Endothelial cell of umbilical vein (primary cell): ENCODE measurements around the gene NEK3. TPM values are rescaled to one million over a fixed set of nuclear protein-coding genes. Genes with fewer than 3 reads are reported as not detected.
"Not testable (repeated sequence)": the region's sequence is repeated elsewhere in the genome, so short reads cannot be mapped to it uniquely, and the experiment has no call there.

Experiments used
- BruUV-seq: library from RNA; stranded (reverse); fragments of 400-500 nt; replicated peaks from 2 replicates; lab custom pipeline; 2021; lab: Mats Ljungman, UMichigan
- CTCF ChIA-PET: fragments of 300-600, 350-600 bp; sonication (Branson Sonifier 250); formaldehyde crosslinking; loops from one replicate; lab custom pipeline; 2021; ENCODE audit warnings: antibody characterized with exemption, inconsistent platforms; lab: Charles Lee
- POLR2A ChIA-PET: fragments of 300-600, 350-600 bp; sonication (Branson Sonifier 250); formaldehyde crosslinking; loops from one replicate; lab custom pipeline; 2021; ENCODE audit warnings: antibody characterized with exemption, inconsistent platforms; lab: Charles Lee
- DNase-seq: peaks from one replicate; pipeline ENCODE4 v3.0.0-alpha.2; 2011; ENCODE audit warnings: low read depth, low spot score
- FAIRE-seq: peaks from 2 replicates; lab custom pipeline; 2011; peaks lifted over from hg19 to GRCh38; lab: Jason Lieb, UNC
- H2AFZ ChIP-seq: 2 replicates; pipeline ENCODE4 v1.6.0; 2012; ENCODE audit warnings: low read depth, low read length, control low read depth, inconsistent platforms
- H3K27ac ChIP-seq: 2 replicates; pipeline ENCODE4 v1.5.1; 2011; ENCODE audit warnings: low read depth, mild to moderate bottlenecking, control low read depth, low read length, moderate library complexity; ENCODE audit not compliant: insufficient read depth
- H3K27me3 ChIP-seq, 2 experiments: 2 replicates each; pipeline versions ENCODE4 v1.6.0 to v1.6.1; 2011; ENCODE audit warnings: low read length in 2 of 2, mixed read lengths in 1 of 2; ENCODE audit not compliant: control insufficient read depth in 2 of 2, insufficient read depth in 2 of 2
- H3K36me3 ChIP-seq, 2 experiments: 2 replicates in 1 of 2; 3 replicates in 1 of 2; pipeline ENCODE4 v1.5.1; 2011; ENCODE audit warnings: low read length in 2 of 2, mild to moderate bottlenecking in 1 of 2, moderate library complexity in 1 of 2; ENCODE audit not compliant: control insufficient read depth in 2 of 2, insufficient read depth in 2 of 2; ENCODE audit errors: extremely low read depth in 1 of 2
- H3K4me1 ChIP-seq: 3 replicates; pipeline ENCODE4 v1.5.1; 2011; ENCODE audit warnings: mild to moderate bottlenecking, low read length; ENCODE audit not compliant: control insufficient read depth, insufficient read depth; ENCODE audit errors: extremely low read depth
- H3K4me2 ChIP-seq: 2 replicates; pipeline ENCODE4 v1.6.1; 2011; ENCODE audit warnings: low read length, control low read depth, mixed read lengths; ENCODE audit not compliant: insufficient read depth
- H3K4me3 ChIP-seq, 3 experiments: fragments of 200-600 bp in 1 of 3; sonication (generic), shearing (Covaris generic) in 1 of 3; replicated peaks in 1 of 3; 2 replicates each; pipeline ENCODE4 v1.5.1; 2011 to 2016; ENCODE audit warnings: control low read depth in 3 of 3, low read length in 3 of 3, mild to moderate bottlenecking in 2 of 3, inconsistent platforms in 1 of 3, low read depth in 1 of 3, moderate library complexity in 1 of 3; ENCODE audit not compliant: insufficient read depth in 1 of 3
- H3K79me2 ChIP-seq: 2 replicates; pipeline ENCODE4 v1.6.0; 2012; ENCODE audit warnings: low read length, inconsistent platforms; ENCODE audit not compliant: control insufficient read depth, insufficient read depth
- H3K9ac ChIP-seq: replicated peaks from 2 replicates; pipeline ENCODE3; 2011; ENCODE audit warnings: low read length, control low read depth; ENCODE audit not compliant: insufficient read depth; ENCODE audit errors: extremely low read depth
- H3K9me1 ChIP-seq: replicated peaks from 3 replicates; pipeline ENCODE4 v1.6.0; 2011; ENCODE audit warnings: mild to moderate bottlenecking, low read length; ENCODE audit not compliant: control insufficient read depth, insufficient read depth; ENCODE audit errors: extremely low read depth
- H3K9me3 ChIP-seq: replicated peaks from 2 replicates; pipeline ENCODE4 v1.5.1; 2012; ENCODE audit warnings: low read length, inconsistent platforms; ENCODE audit not compliant: control insufficient read depth, insufficient read depth
- H4K20me1 ChIP-seq: replicated peaks from 2 replicates; pipeline ENCODE3; 2011; ENCODE audit warnings: mild to moderate bottlenecking, low read length; ENCODE audit not compliant: control insufficient read depth, insufficient read depth; ENCODE audit errors: extremely low read depth
- CTCF ChIP-seq, 2 donors: IDR thresholded peaks; 1 replicate in 1 of 2; 2 replicates in 1 of 2; pipeline ENCODE4 v1.5.1; 2011; ENCODE audit warnings: low read length in 2 of 2, mild to moderate bottlenecking in 2 of 2, moderate library complexity in 2 of 2, control low read depth in 1 of 2, inconsistent platforms in 1 of 2, low read depth in 1 of 2; ENCODE audit not compliant: insufficient read depth in 1 of 2; ENCODE audit errors: extremely low read depth in 1 of 2
- EZH2 ChIP-seq: IDR thresholded peaks from 2 replicates; pipeline ENCODE4 v1.6.1; 2012; ENCODE audit warnings: borderline replicate concordance, low read depth, mild to moderate bottlenecking, moderate library complexity, low read length, inconsistent platforms; ENCODE audit not compliant: severe bottlenecking
- FOS ChIP-seq: IDR thresholded peaks from 2 replicates; pipeline ENCODE4 v1.6.1; 2011; ENCODE audit warnings: mild to moderate bottlenecking, low read length, moderate library complexity, borderline replicate concordance; ENCODE audit not compliant: insufficient read depth
- GATA2 ChIP-seq: IDR thresholded peaks from 2 replicates; pipeline ENCODE4 v1.7.0; 2011; ENCODE audit warnings: low read depth, mild to moderate bottlenecking, moderate library complexity, mixed read lengths, low read length; ENCODE audit not compliant: insufficient read length, insufficient read depth
- JUN ChIP-seq: IDR thresholded peaks from 2 replicates; pipeline ENCODE4 v1.6.1; 2011; ENCODE audit warnings: borderline replicate concordance, low read depth; ENCODE audit not compliant: insufficient read length, insufficient read depth
- MAX ChIP-seq: IDR thresholded peaks from 2 replicates; pipeline ENCODE4 v1.6.1; 2011; ENCODE audit not compliant: insufficient read depth, insufficient read length
- MYC ChIP-seq: IDR thresholded peaks from one replicate; pipeline ENCODE4 v1.6.1; 2011; ENCODE audit warnings: mild to moderate bottlenecking, low read depth, low read length
- POLR2A ChIP-seq: IDR thresholded peaks from 2 replicates; pipeline ENCODE4 v1.6.1; 2012; ENCODE audit warnings: low read depth, mild to moderate bottlenecking, control low read depth, low read length
- POLR2AphosphoS5 ChIP-seq: IDR thresholded peaks from 2 replicates; pipeline ENCODE4 v1.6.1; 2012; ENCODE audit warnings: low read depth, mild to moderate bottlenecking, control low read depth, low read length, moderate library complexity; ENCODE audit not compliant: insufficient read depth
- dilution Hi-C: fragments of 300-500 bp; cut with MboI; formaldehyde crosslinking; loops from one replicate; pipeline ENCODE4 v1.15.0; 2019; ENCODE audit warnings: low sequenced_read_pairs; ENCODE audit not compliant: extremely low pct_ligation_motif_present
- intact Hi-C: fragments of 100-400 bp; cut with micrococcal nuclease; formaldehyde crosslinking; loops from one replicate; pipeline ENCODE4 v1.10.0; 2022
- polyA plus RNA-seq, 4 experiments: library from polyadenylated mRNA; depleted of rRNA in 3 of 4; stranded (reverse) in 3 of 4; unstranded in 1 of 4; fragments of >200 nt; gene quantifications; 2 replicates each; pipeline versions ENCODE4 v1.2.1 to v1.2.3, GENCODE V29; 2011 to 2012; ENCODE audit warnings: missing spikeins in 1 of 4
- total RNA-seq: library from RNA; stranded (reverse); gene quantifications from 2 replicates; pipeline ENCODE4 v1.2.3, GENCODE V29; 2021

NEK3 gene
- total and polyA plus RNA-seq, 2 donors (not counting 3 experiments of a cell fraction or from before 2014, with no cell fraction given) = 10.3 to 13.8 TPM

- Histone ChIP-seq H3K4me2 (no peak overlapping the region), H3K4me1 (peaks cover 5% of the 10 kb centered on the region), H3K9me1 (no peaks in the 10 kb centered on the region), H3K9me3 (no peaks in the 10 kb centered on the region), H3K79me2 (no peaks in the 10 kb centered on the region), H3K36me3 (peaks cover 1 to 7% of the 10 kb centered on the region in 2 experiments), H3K4me3 (no peak overlapping the region), H2AFZ (no peak overlapping the region), H4K20me1 (no peaks in the 10 kb centered on the region), H3K9ac (no peak overlapping the region), H3K27me3 (no peaks in the 10 kb centered on the region), H3K27ac (no peak overlapping the region)
- DNase-seq = no peak
- FAIRE-seq = no peak
- dilution Hi-C loops (no loop called here), intact Hi-C loops (no loop called here)
- POLR2A ChIA-PET = no interaction called here
- CTCF ChIA-PET = no interaction called here
- no TSS peak for BruUV-seq
- TF ChIP-seq EZH2 (no peak), CTCF (IDR thresholded peaks at IDR 0.05; ENCODE audit: extremely low read depth in 1 of 2, insufficient read depth in 1 of 2, low read depth in 1 of 2, low read length in 2 of 2) (no peak), JUN (no peak), MYC (no peak), FOS (no peak), MAX (no peak), POLR2AphosphoS5 (no peak), POLR2A (no peak), GATA2 (no peak)
Measured at GRCh38 chr13:52177276-52177675, 17.9 kb upstream of the NEK3 start.

GRCh38 chr13:52173970-52174369 is 14.6 kb upstream of the NEK3 start:
- POLR2A ChIA-PET = interaction anchor here (0.6 kb wide), 1 partner anchor 450 kb away, joined by 3 read pairs; no protein-coding TSS in a partner anchor
- H3K4me3 ChIP-seq, H3K9ac ChIP-seq, H3K27ac ChIP-seq, H3K4me2 ChIP-seq, H3K9me3 ChIP-seq, DNase-seq, H3K4me1 ChIP-seq, H4K20me1 ChIP-seq, H3K79me2 ChIP-seq, H3K36me3 ChIP-seq, H3K27me3 ChIP-seq, BruUV-seq, intact Hi-C loops, dilution Hi-C loops, FAIRE-seq, H2AFZ ChIP-seq, H3K9me1 ChIP-seq: not testable (repeated sequence)
- CTCF ChIA-PET = interaction anchor here (0.7 to 2.2 kb wide), 3 partner anchors 9 to 277 kb away, joined by 3 to 10 read pairs (median 3); partner anchors contain the start of gene VPS36
